SK-MEL-5 (cell line): ENCODE data around the gene MMAA. TPM values are rescaled to one million over a fixed set of nuclear protein-coding genes. Genes with fewer than 3 reads are reported as not detected.
A peak's percentile ranks its signal among the peaks of the same experiment; 100 is the strongest.
"Not testable (repeated sequence)": the region's sequence is repeated elsewhere in the genome, so short reads cannot be mapped to it uniquely, and the experiment has no call there.

Experiments
- DNase-seq: peaks from one replicate; pipeline ENCODE4 v3.0.0-alpha.2; 2016; ENCODE audit warnings: low read depth, low spot score
- in situ Hi-C: cut with HindIII; loops from 2 replicates; pipeline ENCODE4 v1.10.0; 2016; ENCODE audit warnings: low sequenced_read_pairs, high pct_unique_total_duplicates, low pct_unique_long_range_greater_than_20kb
- total RNA-seq: library from RNA; depleted of rRNA; stranded (reverse); fragments of >200 nt; shearing (Covaris generic); gene quantifications from 2 replicates; pipeline ENCODE4 v1.2.3, GENCODE V29; 2014

Gene MMAA
- total RNA-seq, 1 experiment from 2014 or later, result 5.0 TPM

DNA sequence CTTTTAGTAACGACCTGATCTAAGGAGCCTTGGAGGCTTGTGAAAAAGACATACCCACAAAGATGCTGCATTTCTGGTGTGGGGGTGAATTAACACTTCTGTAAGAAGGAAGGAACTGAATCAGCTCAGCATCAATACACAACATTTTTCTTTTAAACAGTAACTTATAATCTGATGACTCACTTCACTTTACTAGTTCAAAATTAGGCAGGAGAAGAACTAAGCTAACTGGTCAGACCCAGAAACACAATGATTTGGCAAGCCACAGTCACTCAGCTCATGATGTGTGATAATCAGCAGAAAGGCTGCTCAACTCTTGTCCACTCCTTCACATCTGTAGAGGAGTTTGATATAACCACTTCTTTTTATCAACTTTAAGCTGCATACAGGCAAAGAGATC, 4.6 kb downstream of the MMAA start:
- in situ Hi-C loops, result no loop called here
- DNase-seq, result no peak

DNA sequence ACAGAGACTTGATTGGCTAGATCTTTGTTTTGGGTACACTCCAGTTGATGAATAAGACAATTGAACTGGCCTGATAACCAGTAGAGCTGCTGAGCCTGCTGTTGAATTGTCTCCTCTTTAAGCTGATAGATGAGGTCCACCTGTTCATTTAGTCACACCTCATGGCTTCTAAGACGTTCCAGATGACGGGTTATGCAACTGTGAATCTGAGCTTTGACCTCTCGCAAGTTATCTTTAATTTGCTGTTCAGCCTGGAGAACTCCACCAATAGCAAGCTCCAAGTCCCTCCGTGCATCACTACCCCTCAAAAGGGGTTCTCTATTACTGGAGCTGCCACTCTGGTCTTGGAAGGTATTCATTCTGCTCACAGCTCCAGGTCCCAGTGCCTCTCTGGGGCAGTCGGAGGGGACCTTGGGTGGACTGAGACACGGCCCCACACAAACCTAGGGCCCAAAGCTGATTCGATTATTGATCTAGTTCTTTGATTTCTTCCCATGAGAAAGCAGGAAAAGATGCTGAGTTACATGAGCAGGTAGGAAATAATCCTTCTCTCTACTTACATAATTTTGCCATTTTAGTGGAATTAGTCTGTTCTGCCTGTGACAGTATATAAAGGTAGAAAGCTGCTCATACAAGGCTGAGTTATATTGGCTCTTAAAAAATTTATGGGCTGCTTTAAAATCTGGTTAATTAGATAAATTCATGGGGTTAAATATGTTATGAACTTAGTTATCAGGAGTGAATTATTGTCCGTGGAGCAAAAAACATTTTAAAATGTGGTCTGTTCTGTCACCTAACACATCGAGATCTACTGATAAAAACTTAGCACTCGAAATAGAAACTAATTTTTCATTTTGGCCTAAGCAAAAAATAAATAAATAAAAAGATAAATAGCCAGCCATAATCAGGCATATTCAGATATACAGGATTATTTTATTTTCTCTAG, 6.8 kb downstream of the MMAA start:
- in situ Hi-C loops, result no loop called here

DNA sequence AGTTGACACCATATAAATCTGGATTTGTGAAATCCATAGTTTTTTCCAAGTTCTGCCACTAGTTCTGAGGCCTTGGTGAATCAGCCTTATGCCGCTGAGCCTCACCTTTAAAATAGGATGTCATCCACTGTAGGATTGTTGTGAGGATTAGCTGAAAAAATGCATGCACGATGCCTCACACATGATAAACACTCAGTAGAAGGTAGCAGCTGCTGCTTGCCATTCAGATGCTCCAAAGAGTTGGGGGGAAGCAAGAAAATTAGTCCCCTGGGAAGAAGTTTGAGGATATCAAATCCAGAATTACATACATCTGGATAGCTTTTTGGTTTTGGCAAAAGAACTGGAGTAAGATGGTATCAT, 7.4 kb downstream of the MMAA start:
- in situ Hi-C loops, result no loop called here
- no peak for DNase-seq

More for the DNA sequence above, 6.8 kb downstream of the MMAA start:
- DNase-seq, result no peak

GRCh38 chr4:145635117-145635516, 15.9 kb downstream of the MMAA start:
- in situ Hi-C loops, result no loop called here
- DNase-seq, result no peak

GRCh38 chr4:145635630-145636029, 16.4 kb downstream of the MMAA start:
- no peak for DNase-seq
- in situ Hi-C loops, result no loop called here

- no peak for DNase-seq
- in situ Hi-C loops, result no loop called here
Measured at GRCh38 chr4:145639186-145639698, 20.1 kb downstream of the MMAA start.

DNA sequence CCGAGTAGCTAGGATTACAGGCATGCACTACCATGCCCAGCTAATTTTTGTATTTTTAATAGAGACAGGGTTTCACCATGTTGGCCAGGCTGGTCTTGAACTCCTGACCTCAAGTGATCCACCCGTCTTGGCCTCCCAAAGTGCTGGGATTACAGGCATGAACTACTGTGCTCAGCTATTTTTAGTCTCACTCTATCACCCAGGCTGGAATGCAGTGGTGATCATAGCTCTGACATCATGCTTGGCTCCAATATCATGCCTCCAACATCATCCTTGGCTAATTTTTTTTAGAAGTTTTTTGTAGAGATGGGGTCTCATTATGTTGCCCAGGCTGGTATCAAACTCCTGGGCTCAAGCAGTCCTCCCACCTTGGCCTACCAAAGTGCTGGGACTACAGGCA, 21.1 kb downstream of the MMAA start:
- DNase-seq, in situ Hi-C loops: not testable (repeated sequence)

DNA sequence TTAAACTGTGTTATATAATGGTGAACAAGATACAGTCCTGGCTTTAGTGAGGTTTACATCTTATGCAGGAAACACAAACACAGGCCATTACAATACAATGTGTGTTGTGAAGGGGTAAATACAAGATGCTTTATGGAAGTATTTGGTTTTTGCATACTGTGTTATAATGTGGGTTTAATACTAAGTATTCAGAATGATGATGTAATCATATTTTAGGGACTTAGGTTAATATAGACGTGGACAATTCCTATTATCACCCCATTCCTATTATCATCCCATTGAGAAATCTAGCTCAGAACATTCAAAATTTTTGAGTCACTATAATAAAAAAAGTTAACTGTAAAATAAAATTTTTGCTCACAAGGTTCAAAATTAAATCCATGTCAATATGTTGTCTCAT, 24.1 kb downstream of the MMAA start:
- no peak for DNase-seq
- in situ Hi-C loops, result no loop called here

GRCh38 chr4:145644699-145645098, 25.5 kb downstream of the MMAA start:
- peak; percentile 6 for DNase-seq
- in situ Hi-C loops, result no loop called here

- DNase-seq, result no peak
- in situ Hi-C loops, result no loop called here
Measured at GRCh38 chr4:145656156-145656555, 37.0 kb downstream of the MMAA start.

- in situ Hi-C loops, result no loop called here
Measured at GRCh38 chr4:145660064-145660463, 40.9 kb downstream of the MMAA start.

GRCh38 chr4:145663194-145663593, 44.0 kb downstream of the MMAA start:
- in situ Hi-C loops, result no loop called here
- no peak for DNase-seq

More at GRCh38 chr4:145660064-145660463, 40.9 kb downstream of the MMAA start:
- no peak for DNase-seq

DNA sequence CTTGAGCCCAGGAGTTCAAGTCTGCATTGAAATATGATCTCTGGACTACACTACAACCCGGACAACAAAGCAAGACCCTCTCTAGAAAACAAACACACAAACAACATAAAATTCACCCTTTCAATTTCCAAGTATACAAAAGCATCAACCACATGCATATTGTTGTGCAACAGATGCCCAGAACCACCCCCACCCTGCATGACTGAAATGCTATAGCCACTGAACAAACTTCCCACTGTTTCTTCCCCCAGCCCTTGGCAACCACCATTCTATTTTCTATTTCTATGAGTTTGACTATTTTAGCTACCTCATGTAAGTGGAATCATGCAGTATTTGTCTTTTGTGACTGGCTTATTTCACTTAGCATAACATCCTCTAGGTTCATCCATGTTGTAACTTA, 46.6 kb downstream of the MMAA start:
- DNase-seq, result no peak
- in situ Hi-C loops, result no loop called here

DNA sequence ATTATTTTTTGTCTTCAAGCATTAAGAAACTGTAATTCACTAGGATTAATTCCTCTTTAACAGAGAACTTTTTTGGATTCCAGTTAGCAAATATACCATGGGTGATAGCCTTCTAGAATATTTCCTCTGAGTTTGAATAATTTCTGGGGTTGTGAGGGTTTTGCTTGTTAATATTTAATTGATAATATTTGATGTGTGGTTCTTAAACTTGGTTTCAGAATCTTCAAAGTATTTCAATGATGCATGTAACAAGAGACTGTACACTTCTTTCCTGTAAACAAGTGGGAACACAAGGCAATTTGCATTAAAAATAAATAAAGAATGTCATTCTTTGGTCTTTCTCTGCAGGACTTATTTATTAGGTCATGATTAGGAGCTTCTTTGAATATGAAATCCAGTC, 51.2 kb downstream of the MMAA start:
- no peak for DNase-seq
- in situ Hi-C loops, result no loop called here

GRCh38 chr4:145679520-145679919, 60.3 kb downstream of the MMAA start:
- DNase-seq, result no peak
- in situ Hi-C loops, result no loop called here

GRCh38 chr4:145679991-145680455, 60.8 kb downstream of the MMAA start, which contains the start of gene C4orf51:
Gene C4orf51 (plus strand): TSS chr4:145680146. CDS start chr4:145680204, 58 bp downstream.
- in situ Hi-C loops, result no loop called here
- peak; percentile 13 for DNase-seq

DNA sequence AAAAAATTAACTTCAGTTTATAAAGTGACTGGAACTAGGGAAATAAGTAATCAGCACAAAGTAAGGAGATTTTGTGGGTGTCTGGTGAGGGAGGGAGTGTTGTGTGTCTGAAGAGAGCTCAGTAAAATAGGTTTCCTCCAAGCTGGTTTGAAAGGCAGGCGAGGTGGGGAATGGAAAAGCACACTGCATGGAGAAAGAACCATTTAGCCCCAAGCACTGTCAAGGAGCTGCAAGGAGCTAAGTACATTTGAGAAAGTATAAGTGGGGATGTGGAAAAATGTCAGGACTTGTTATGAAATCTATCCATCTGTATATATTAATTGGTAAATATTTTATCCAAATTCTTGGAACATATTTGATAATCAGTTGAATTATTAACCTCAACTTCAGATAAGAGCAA, 61.7 kb downstream of the MMAA start:
- DNase-seq, result no peak
- in situ Hi-C loops, result no loop called here

- in situ Hi-C loops, result no loop called here
- DNase-seq, result no peak
Measured at GRCh38 chr4:145681518-145681917, 62.3 kb downstream of the MMAA start.

DNA sequence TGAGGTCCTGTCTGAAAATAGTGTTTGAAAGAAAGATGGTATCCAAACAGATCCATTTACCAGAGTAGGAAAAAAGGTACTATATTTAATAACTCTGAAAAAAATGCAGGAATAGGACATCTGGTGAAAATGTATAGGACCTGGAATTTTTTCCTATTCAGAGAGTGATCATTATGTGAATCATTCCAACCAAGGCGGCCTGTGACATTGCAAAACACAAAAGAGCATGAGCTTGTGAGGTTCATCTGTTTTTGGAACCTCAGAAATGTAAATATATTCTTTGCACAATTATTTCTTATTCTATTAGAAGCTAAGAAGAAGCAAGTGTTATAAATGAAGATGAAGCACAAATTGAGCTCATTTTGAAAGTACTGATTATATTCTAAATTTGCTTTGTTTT, 62.8 kb downstream of the MMAA start:
- in situ Hi-C loops, result no loop called here
- DNase-seq, result no peak
